Measurements from ENCODE around the gene SYCE3. TPM values are rescaled to one million over a fixed set of nuclear protein-coding genes. Genes with fewer than 3 reads are reported as not detected.
"Not testable (repeated sequence)": the region's sequence is repeated elsewhere in the genome, so short reads cannot be mapped to it uniquely, and the experiment has no call there.

SYCE3 gene
- total RNA-seq, 3 donors from 2014 or later, result not detected

DNA sequence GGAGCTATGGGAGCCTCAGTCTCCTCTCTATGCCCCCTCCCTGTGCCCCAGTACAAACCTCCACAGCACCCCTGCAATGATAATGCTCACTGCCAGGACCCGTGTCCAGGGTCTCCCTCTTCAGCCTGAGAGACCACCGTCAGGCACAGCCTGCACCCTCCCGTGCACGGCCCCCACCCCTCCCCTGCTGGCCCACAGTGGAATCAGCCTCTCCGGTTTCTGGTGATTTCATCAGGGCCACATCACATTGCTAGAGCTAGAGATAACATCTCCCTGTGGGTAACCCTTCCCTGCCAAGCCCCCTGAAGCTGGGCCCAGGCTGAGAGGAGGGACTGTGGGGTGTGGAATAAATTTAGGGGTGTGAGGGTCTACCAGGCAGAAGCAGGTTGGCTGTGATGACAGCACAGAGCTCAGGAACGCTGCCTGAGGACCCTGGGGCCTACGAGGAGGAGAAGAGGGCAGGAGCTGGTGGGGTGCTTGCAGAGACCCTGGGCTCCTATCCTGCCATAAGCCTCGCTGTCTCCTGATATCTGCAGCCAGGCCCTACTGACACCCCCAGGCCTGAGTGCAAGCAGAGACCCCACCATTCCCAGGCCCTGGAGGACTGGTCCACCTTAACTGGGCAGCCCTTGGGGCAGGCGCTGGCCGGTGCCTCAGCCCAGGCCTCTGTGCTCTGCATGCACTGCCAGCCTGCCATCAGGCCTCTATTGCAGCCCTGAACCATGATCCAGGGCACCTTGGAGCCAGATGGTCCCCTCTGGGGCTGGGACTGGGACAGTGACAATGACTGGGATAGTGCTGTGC lies 17.0 kb downstream of the SYCE3 start, which contains the start of gene KLHDC7B:
Gene KLHDC7B, plus strand, starts transcription at position 378 of the 804 bp plus-strand sequence. Its CDS starts 345 bp downstream, at position 723.
- DNase-seq (peak in 1 of 3 donors; percentile 34), ATAC-seq (no peak)
- no peak within 1 kb of the TSS for H3K4me3 ChIP-seq
- intact Hi-C loops (cut with DNase I, micrococcal nuclease), result no loop called here
- no peaks in the 10 kb centered on the region for H3K36me3 ChIP-seq (ENCODE audit: low read depth)
- TF ChIP-seq, protein P1, sequence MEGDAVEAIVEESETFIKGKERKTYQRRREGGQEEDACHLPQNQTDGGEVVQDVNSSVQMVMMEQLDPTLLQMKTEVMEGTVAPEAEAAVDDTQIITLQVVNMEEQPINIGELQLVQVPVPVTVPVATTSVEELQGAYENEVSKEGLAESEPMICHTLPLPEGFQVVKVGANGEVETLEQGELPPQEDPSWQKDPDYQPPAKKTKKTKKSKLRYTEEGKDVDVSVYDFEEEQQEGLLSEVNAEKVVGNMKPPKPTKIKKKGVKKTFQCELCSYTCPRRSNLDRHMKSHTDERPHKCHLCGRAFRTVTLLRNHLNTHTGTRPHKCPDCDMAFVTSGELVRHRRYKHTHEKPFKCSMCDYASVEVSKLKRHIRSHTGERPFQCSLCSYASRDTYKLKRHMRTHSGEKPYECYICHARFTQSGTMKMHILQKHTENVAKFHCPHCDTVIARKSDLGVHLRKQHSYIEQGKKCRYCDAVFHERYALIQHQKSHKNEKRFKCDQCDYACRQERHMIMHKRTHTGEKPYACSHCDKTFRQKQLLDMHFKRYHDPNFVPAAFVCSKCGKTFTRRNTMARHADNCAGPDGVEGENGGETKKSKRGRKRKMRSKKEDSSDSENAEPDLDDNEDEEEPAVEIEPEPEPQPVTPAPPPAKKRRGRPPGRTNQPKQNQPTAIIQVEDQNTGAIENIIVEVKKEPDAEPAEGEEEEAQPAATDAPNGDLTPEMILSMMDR (IDR thresholded peaks at IDR 0.05), result no peak
- H3K9me3 ChIP-seq, result no peaks in the 10 kb centered on the region
- H3K4me1 ChIP-seq (ENCODE audit: low read depth), result peaks cover 7% of the 10 kb centered on the region

DNA sequence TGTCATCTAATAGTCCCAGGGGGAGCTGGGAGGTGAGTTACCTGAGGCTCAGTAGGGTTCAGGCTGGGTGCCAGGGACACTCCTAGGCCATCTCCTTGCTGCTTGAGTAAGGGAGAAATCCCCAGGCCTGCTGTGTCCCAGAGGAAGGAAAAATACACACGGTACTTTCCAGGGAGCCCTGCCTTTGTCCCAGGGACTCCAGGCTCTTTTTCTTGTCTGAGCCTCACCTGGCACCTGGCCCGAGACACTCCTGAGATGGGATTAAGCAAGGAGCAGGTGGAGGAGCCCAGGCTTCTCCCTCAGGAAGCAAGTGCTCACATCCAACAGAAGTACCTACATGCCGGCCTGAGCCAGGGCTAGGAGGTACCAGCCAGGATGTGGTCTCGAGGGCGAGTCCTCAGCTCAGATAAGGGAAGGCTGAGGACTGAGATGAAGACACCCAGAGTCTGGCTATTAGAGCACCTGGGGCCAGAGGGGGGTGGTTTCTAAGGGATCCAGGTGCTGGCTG lies 17.9 kb downstream of the SYCE3 start:
- intact Hi-C loops (cut with DNase I, micrococcal nuclease), result no loop called here
- DNase-seq, result peak; percentile 58 to 76 (median 68)
- TF ChIP-seq, protein P1 (IDR thresholded peaks at IDR 0.05), result no peak
- H3K4me3 ChIP-seq, result no peak overlapping the region
- no peaks in the 10 kb centered on the region for H3K9me3 ChIP-seq
- ATAC-seq, result peak; percentile 50
- H3K36me3 ChIP-seq (ENCODE audit: low read depth), result no peaks in the 10 kb centered on the region
- peaks cover 12% of the 10 kb centered on the region for H3K4me1 ChIP-seq (ENCODE audit: low read depth)

DNA sequence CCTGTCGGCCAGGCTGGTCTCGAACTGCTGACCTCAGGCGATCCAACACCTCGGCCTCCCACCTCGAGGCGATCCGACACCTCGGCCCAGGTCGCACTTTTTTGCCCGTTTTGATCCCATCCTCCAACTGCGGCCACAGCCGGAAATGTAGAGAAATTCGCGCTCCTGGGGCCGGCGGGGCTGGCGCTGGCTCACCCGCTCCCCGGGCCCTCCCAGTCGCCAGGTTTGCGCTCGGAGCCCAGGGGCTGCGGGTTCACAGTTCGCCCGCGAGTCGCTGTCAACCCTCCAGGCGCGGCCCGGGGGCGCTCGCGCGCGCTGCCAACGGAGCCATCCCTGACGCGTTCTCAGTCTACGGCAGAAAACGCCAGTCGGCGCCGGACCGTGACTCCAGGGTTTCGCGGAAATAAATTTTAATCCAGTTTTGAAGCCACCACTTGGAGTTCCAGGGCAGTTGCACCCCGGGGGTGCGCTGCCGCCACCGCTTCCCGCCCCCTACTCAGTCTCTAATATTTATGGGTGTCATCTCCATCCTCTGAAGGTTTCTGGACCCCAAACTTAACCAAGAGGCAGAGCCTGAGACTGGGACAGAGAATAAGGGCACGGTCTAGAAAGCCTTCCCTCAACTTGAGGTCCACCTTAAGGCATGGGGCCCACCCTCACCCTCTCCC lies 18.5 kb downstream of the SYCE3 start:
- peak; percentile 73 for ATAC-seq
- TF ChIP-seq, protein P1 (IDR thresholded peaks at IDR 0.05), result peak; percentile 54
- no peaks in the 10 kb centered on the region for H3K9me3 ChIP-seq
- DNase-seq, result peak; percentile 91 to 94 (median 92)
- H3K36me3 ChIP-seq (ENCODE audit: low read depth), result no peaks in the 10 kb centered on the region
- H3K4me3 ChIP-seq, result no peak overlapping the region
- H3K4me1 ChIP-seq (ENCODE audit: low read depth), result peaks cover 16% of the 10 kb centered on the region
- intact Hi-C loops (cut with DNase I, micrococcal nuclease), result no loop called here

DNA sequence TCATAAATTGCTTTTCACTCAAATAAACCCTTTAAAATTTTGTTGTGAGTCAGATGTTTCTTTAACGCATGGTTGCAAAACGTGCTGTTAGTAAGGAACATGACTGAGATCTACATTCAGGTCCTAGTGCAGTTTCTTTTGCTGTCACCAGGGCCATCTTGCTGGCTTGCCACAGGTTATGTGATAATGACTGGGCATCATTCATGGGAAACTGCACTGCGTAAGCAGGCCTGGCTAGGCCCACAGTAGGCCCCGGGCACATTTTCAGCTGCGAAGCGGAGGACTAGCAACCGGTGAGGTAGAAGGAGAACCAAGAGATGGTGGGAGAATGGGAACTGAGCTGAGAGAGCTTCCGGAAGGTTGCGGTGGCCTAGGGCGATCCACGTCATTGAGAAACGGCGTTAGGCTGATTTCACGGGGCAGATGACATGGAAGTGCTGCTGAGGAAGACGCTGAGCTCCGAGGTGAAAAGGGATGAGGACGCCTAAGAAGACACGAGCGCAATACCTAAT lies 20.2 kb downstream of the SYCE3 start:
- DNase-seq (peak in 2 of 3 donors; percentile 50 to 59), ATAC-seq (no peak)
- TF ChIP-seq, protein P1 (IDR thresholded peaks at IDR 0.05), result no peak
- H3K4me1 ChIP-seq (ENCODE audit: low read depth), result peaks cover 19% of the 10 kb centered on the region
- no peak overlapping the region for H3K4me3 ChIP-seq
- H3K36me3 ChIP-seq (ENCODE audit: low read depth), result no peaks in the 10 kb centered on the region
- H3K9me3 ChIP-seq, result no peaks in the 10 kb centered on the region
- intact Hi-C loops (cut with DNase I, micrococcal nuclease), result no loop called here

DNA sequence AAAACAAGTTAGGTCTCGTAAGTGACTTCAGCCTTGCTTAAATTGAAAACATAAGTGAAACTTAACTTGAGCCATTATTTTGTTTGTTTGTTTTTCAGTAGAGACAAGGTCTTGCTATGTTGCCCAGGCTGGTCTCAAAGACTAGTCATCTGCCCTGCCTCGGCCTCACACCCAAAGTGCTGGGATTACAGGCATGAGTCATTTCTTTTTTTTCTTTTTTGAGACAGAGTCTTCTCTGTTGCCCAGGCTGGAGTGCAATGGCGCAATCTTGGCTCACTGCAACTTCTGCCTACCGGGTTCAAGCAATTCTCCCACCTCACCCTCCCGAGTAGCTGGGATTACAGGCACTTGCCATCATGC lies 21.1 kb downstream of the SYCE3 start:
- H3K36me3 ChIP-seq (ENCODE audit: low read depth); H3K9me3 ChIP-seq; H3K4me3 ChIP-seq; intact Hi-C loops (cut with DNase I, micrococcal nuclease): not testable (repeated sequence)
- DNase-seq (peak in 2 of 3 donors; percentile 31 to 68), ATAC-seq (peak; percentile 43)
- H3K4me1 ChIP-seq (ENCODE audit: low read depth), result peaks cover 19% of the 10 kb centered on the region

- no peak for ATAC-seq
- intact Hi-C loops (cut with DNase I, micrococcal nuclease), result no loop called here
- TF ChIP-seq, protein P1 (IDR thresholded peaks at IDR 0.05), result no peak
- Histone ChIP-seq H3K36me3 (ENCODE audit: low read depth) (no peaks in the 10 kb centered on the region), H3K4me3 (no peak overlapping the region), H3K4me1 (ENCODE audit: low read depth) (peaks cover 19% of the 10 kb centered on the region), H3K9me3 (no peaks in the 10 kb centered on the region)
- peak in 1 of 3 donors; percentile 25 for DNase-seq
Observed at GRCh38 chr22:50540381-50540780, 22.3 kb downstream of the SYCE3 start.

Data from mucosa of descending colon (tissue), 3 donors.